Stimulated activated memory B cell treated with anti-CD40 and anti-IgM and Interleukin-4, amounts not matched to agents 10 μg/mL and 1 μg/mL and 100 μg/mL, for 72 hours (primary cell): Measurements from ENCODE around the gene NT5DC3.

Source experiments
- ATAC-seq: fragments of 150-1000 bp; cut with Tn5 transposase; 2 replicates; pipeline ENCODE4 v1.10.0; 2021
- H3K27ac Mint-ChIP-seq: one replicate; pipeline ENCODE4 v1.8.0; 2022; ENCODE audit warnings: mild to moderate bottlenecking, mixed read lengths
- H3K27me3 Mint-ChIP-seq: one replicate; pipeline ENCODE4 v1.8.0; 2022; ENCODE audit warnings: mixed read lengths
- H3K36me3 Mint-ChIP-seq: one replicate; pipeline ENCODE4 v1.8.0; 2022; ENCODE audit warnings: mixed read lengths
- H3K4me1 Mint-ChIP-seq: one replicate; pipeline ENCODE4 v1.8.0; 2022; ENCODE audit warnings: mixed read lengths
- H3K4me3 Mint-ChIP-seq: one replicate; pipeline ENCODE4 v1.8.0; 2022; ENCODE audit warnings: mild to moderate bottlenecking, moderate library complexity, mixed read lengths
- H3K9me3 Mint-ChIP-seq: one replicate; pipeline ENCODE4 v1.8.0; 2022; ENCODE audit warnings: mixed read lengths

Gene NT5DC3

GRCh38 chr12:103865151-103865730 lies 24.2 kb upstream of the NT5DC3 start:
- H3K27me3 Mint-ChIP-seq = no peaks in the 10 kb centered on the region
- H3K9me3 Mint-ChIP-seq = no peaks in the 10 kb centered on the region
- no peak overlapping the region for H3K4me3 Mint-ChIP-seq
- no peak overlapping the region for H3K27ac Mint-ChIP-seq
- ATAC-seq = no peak
- H3K36me3 Mint-ChIP-seq = peaks cover 2% of the 10 kb centered on the region
- H3K4me1 Mint-ChIP-seq = no peaks in the 10 kb centered on the region

- Mint-ChIP-seq H3K27me3 (no peaks in the 10 kb centered on the region), H3K4me1 (no peaks in the 10 kb centered on the region), H3K36me3 (peaks cover 7% of the 10 kb centered on the region), H3K4me3 (no peak overlapping the region), H3K27ac (no peak overlapping the region), H3K9me3 (no peaks in the 10 kb centered on the region)
- no peak for ATAC-seq
Observed at GRCh38 chr12:103864710-103865109, 23.7 kb upstream of the NT5DC3 start.

- no peaks in the 10 kb centered on the region for H3K27me3 Mint-ChIP-seq
- no peak overlapping the region for H3K27ac Mint-ChIP-seq
- ATAC-seq = no peak
- no peak overlapping the region for H3K4me3 Mint-ChIP-seq
- H3K4me1 Mint-ChIP-seq = no peaks in the 10 kb centered on the region
- H3K36me3 Mint-ChIP-seq = peaks cover 32% of the 10 kb centered on the region
- no peaks in the 10 kb centered on the region for H3K9me3 Mint-ChIP-seq
Observed at GRCh38 chr12:103858953-103859601, 18.0 kb upstream of the NT5DC3 start.

- Mint-ChIP-seq H3K4me1 (no peaks in the 10 kb centered on the region), H3K27me3 (no peaks in the 10 kb centered on the region), H3K36me3 (peaks cover 32% of the 10 kb centered on the region), H3K27ac (no peak overlapping the region), H3K4me3 (no peak overlapping the region), H3K9me3 (no peaks in the 10 kb centered on the region)
- no peak for ATAC-seq
Observed at GRCh38 chr12:103858335-103858734, 17.3 kb upstream of the NT5DC3 start.

GRCh38 chr12:103857164-103857563 lies 16.1 kb upstream of the NT5DC3 start:
- H3K9me3 Mint-ChIP-seq = no peaks in the 10 kb centered on the region
- no peak for ATAC-seq
- H3K36me3 Mint-ChIP-seq = peaks cover 32% of the 10 kb centered on the region
- no peaks in the 10 kb centered on the region for H3K27me3 Mint-ChIP-seq
- H3K4me1 Mint-ChIP-seq = no peaks in the 10 kb centered on the region
- H3K27ac Mint-ChIP-seq = no peak overlapping the region
- H3K4me3 Mint-ChIP-seq = no peak overlapping the region

GRCh38 chr12:103855896-103856657 lies 15.0 kb upstream of the NT5DC3 start:
- Mint-ChIP-seq H3K4me3 (no peak overlapping the region), H3K36me3 (peaks cover 32% of the 10 kb centered on the region), H3K4me1 (no peaks in the 10 kb centered on the region), H3K27ac (no peak overlapping the region), H3K27me3 (no peaks in the 10 kb centered on the region), H3K9me3 (no peaks in the 10 kb centered on the region)
- no peak for ATAC-seq

GRCh38 chr12:103855036-103855712 lies 14.1 kb upstream of the NT5DC3 start:
- Mint-ChIP-seq H3K36me3 (peaks cover 30% of the 10 kb centered on the region), H3K4me3 (no peak overlapping the region), H3K27ac (no peak overlapping the region), H3K9me3 (no peaks in the 10 kb centered on the region), H3K4me1 (no peaks in the 10 kb centered on the region), H3K27me3 (no peaks in the 10 kb centered on the region)
- no peak for ATAC-seq

- no peaks in the 10 kb centered on the region for H3K9me3 Mint-ChIP-seq
- no peak overlapping the region for H3K4me3 Mint-ChIP-seq
- H3K36me3 Mint-ChIP-seq = peaks cover 24% of the 10 kb centered on the region
- no peak overlapping the region for H3K27ac Mint-ChIP-seq
- H3K27me3 Mint-ChIP-seq = no peaks in the 10 kb centered on the region
- no peak for ATAC-seq
- no peaks in the 10 kb centered on the region for H3K4me1 Mint-ChIP-seq
Observed at GRCh38 chr12:103854372-103854973, 13.4 kb upstream of the NT5DC3 start.

- H3K4me3 Mint-ChIP-seq = no peak overlapping the region
- no peak for ATAC-seq
- no peak overlapping the region for H3K27ac Mint-ChIP-seq
- H3K36me3 Mint-ChIP-seq = peaks cover 11% of the 10 kb centered on the region
- no peaks in the 10 kb centered on the region for H3K27me3 Mint-ChIP-seq
- H3K4me1 Mint-ChIP-seq = no peaks in the 10 kb centered on the region
- H3K9me3 Mint-ChIP-seq = no peaks in the 10 kb centered on the region
Observed at GRCh38 chr12:103852498-103852997, 11.5 kb upstream of the NT5DC3 start.

GRCh38 chr12:103851127-103851526 lies 10.1 kb upstream of the NT5DC3 start:
- ATAC-seq = no peak
- Mint-ChIP-seq H3K9me3 (no peaks in the 10 kb centered on the region), H3K27ac (no peak overlapping the region), H3K4me1 (no peaks in the 10 kb centered on the region), H3K36me3 (no peaks in the 10 kb centered on the region), H3K4me3 (no peak overlapping the region), H3K27me3 (no peaks in the 10 kb centered on the region)

- Mint-ChIP-seq H3K27ac (no peak overlapping the region), H3K27me3 (no peaks in the 10 kb centered on the region), H3K36me3 (no peaks in the 10 kb centered on the region), H3K4me1 (no peaks in the 10 kb centered on the region), H3K9me3 (no peaks in the 10 kb centered on the region), H3K4me3 (no peak overlapping the region)
- no peak for ATAC-seq
Observed at GRCh38 chr12:103850429-103850828, 9.4 kb upstream of the NT5DC3 start.

- H3K4me3 Mint-ChIP-seq = no peak overlapping the region
- H3K27ac Mint-ChIP-seq = no peak overlapping the region
- no peaks in the 10 kb centered on the region for H3K27me3 Mint-ChIP-seq
- no peaks in the 10 kb centered on the region for H3K4me1 Mint-ChIP-seq
- ATAC-seq = no peak
- H3K36me3 Mint-ChIP-seq = no peaks in the 10 kb centered on the region
- no peaks in the 10 kb centered on the region for H3K9me3 Mint-ChIP-seq
Observed at GRCh38 chr12:103848917-103849491, 8.0 kb upstream of the NT5DC3 start.

- Mint-ChIP-seq H3K9me3 (no peaks in the 10 kb centered on the region), H3K27ac (no peak overlapping the region), H3K36me3 (no peaks in the 10 kb centered on the region), H3K4me1 (no peaks in the 10 kb centered on the region), H3K27me3 (no peaks in the 10 kb centered on the region), H3K4me3 (no peak overlapping the region)
- no peak for ATAC-seq
Observed at GRCh38 chr12:103848143-103848542, 7.1 kb upstream of the NT5DC3 start.

- Mint-ChIP-seq H3K36me3 (no peaks in the 10 kb centered on the region), H3K4me3 (no peak overlapping the region), H3K9me3 (no peaks in the 10 kb centered on the region), H3K4me1 (peaks cover 8% of the 10 kb centered on the region), H3K27me3 (no peaks in the 10 kb centered on the region), H3K27ac (no peak overlapping the region)
- ATAC-seq = no peak
Observed at GRCh38 chr12:103846415-103846814, 5.4 kb upstream of the NT5DC3 start.

- no peak for ATAC-seq
- peaks cover 22% of the 10 kb centered on the region for H3K4me1 Mint-ChIP-seq
- H3K27ac Mint-ChIP-seq = no peak overlapping the region
- no peaks in the 10 kb centered on the region for H3K27me3 Mint-ChIP-seq
- H3K9me3 Mint-ChIP-seq = no peaks in the 10 kb centered on the region
- no peaks in the 10 kb centered on the region for H3K36me3 Mint-ChIP-seq
- H3K4me3 Mint-ChIP-seq = no peak overlapping the region
Observed at GRCh38 chr12:103844305-103844704, 3.3 kb upstream of the NT5DC3 start.
